ENCODE measurements around the gene BEND3. TPM values are rescaled to one million over a fixed set of nuclear protein-coding genes. Genes with fewer than 3 reads are reported as not detected.

The BEND3 gene
- total RNA-seq, 1 experiment from 2014 or later = 1.1 TPM

GRCh38 chr6:107083047-107083768 lies 32.1 kb downstream of the BEND3 start:
- DNase-seq (ENCODE audit: low read depth) = no peak

DNA sequence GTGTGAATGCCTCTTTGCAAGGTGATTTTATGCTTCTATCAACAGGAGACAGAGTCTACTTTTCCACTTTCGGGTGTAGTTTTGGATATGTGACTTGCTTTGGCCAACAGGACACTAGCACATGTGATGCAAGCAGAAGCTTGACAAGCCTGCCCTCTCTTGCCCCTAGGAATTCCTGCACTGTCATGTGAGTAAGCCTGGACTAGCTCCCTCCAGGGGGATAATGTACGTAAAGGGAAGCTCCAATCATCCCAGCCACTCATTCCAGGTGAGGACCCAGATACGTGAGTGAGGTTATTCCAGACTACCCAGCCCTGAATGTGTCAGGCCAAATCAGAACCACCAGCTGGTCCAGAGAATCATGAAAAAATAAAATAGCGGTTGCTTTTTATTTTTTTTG lies 33.3 kb downstream of the BEND3 start:
- DNase-seq (ENCODE audit: low read depth) = peak; percentile 14

- DNase-seq (ENCODE audit: low read depth) = no peak
Measured at GRCh38 chr6:107080036-107080435, 35.3 kb downstream of the BEND3 start.

GRCh38 chr6:107079429-107079828 lies 35.9 kb downstream of the BEND3 start:
- DNase-seq (ENCODE audit: low read depth) = peak; percentile 29

GRCh38 chr6:107077710-107078109 lies 37.6 kb downstream of the BEND3 start:
- no peak for DNase-seq (ENCODE audit: low read depth)

DNA sequence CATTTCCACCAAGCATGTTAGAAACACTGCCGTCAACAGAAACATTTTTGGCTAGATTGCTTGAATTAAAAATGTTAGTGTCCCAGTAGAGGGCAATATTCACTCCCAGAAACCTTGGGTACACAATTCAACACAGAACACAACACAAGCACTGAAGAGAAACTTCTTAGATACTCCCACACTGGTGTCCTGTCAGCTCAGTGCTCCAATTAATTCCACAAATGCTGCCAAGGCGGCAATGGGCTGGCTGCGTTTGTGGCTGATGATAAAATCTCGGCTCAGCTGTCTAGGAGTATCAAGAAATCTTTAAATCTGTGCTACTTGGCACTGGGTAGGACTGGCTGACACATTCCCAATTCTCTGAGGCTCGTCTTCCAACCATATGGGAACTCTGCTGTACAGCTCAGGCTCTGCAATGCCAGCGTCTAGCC lies 39.3 kb downstream of the BEND3 start:
- DNase-seq (ENCODE audit: low read depth) = peak; percentile 11

DNA sequence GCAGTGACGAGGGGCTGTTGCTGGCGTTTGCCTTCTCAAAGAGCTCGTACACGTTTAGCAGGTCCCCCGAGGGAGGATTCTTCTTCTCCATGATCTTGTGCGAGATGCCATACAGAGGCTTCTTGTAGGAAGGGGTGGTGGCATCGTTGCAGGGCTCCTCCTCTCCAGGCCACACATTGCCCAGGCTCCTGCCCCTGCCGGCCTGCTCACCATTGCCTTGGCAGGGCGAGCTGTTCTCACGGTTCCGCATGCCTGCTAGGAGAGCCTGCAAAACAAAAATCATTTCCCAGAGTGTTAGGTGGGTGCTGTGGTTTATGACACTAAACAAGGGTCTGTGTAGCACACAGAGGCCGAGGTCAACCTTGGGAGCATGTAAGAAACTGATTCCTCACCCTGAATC lies 44.6 kb downstream of the BEND3 start:
- DNase-seq (ENCODE audit: low read depth) = no peak

- no peak for DNase-seq (ENCODE audit: low read depth)
Measured at GRCh38 chr6:107069631-107070548, 45.4 kb downstream of the BEND3 start.

DNA sequence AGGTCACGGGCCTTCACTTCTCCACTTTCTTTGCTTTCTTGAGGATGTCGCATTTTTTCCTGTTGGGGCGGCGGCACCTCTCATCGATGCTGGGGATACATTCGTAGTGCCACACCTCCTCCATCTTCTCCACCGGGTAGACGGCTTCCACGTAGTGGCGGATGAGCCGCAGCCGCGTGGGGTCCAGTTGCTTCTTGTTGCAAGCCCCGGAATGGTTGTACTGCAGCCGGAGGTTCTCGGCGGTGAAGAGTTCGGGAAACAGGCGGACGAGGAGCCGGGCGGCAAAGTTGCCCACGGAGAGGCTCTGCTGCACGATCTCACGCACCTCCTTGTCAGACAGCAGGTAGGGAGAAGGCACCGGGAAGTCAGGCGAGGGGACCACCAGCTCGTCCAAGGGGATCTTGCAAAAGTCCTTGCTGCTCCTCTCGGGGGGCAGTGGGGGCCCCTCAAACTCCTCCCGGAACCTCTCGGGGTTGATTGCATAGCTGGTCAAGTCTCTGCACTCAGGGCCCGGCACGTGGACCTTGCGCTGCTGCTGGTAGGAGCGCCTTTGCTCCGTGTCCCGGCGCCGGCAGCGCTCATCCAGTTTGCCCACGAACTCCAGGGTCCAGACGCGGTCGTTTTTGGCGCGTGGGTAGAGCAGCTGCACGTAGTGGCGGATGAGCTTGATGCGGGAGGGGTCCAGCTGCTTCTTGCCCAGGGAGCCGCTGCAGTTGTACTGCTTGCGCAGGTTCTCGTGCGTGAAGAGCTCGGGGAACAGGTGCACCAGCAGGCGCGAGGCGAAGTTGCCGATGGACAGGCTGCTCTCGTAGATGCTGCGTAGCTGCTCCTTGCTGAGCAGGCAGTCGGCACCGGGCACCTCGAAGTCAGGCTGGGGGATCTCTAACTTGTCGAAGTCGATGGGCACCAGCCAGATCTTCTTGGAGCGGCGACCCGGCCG lies 46.4 kb downstream of the BEND3 start:
- DNase-seq (ENCODE audit: low read depth) = no peak

GRCh38 chr6:107066697-107067659 lies 48.3 kb downstream of the BEND3 start:
- DNase-seq (ENCODE audit: low read depth) = no peak

- peak; percentile 92 for DNase-seq (ENCODE audit: low read depth)
Measured at GRCh38 chr6:107064579-107065065, 50.7 kb downstream of the BEND3 start.

- DNase-seq (ENCODE audit: low read depth) = no peak
Measured at GRCh38 chr6:107062691-107063090, 52.6 kb downstream of the BEND3 start.

- no peak for DNase-seq (ENCODE audit: low read depth)
Measured at GRCh38 chr6:107061125-107062020, 53.9 kb downstream of the BEND3 start.

DNA sequence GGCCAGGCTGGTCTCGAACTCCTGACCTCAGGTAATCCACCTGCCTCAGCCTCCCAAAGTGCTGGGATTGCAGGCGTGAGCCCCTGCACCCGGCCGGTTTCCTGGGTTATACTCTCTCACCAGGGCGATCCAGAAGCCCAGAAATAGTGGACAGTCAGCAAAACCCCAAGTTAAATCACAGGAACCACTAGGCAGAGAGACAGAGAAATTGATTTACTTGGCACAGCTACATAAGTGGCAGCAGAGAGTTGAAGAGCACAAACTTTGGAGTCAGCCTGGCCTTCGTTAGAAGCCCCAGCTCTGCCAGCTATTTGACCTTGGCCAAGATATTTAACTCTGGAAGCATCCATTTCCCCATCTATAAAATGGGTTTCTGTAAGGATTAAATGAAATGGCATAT lies 54.6 kb downstream of the BEND3 start:
- DNase-seq (ENCODE audit: low read depth) = no peak

DNA sequence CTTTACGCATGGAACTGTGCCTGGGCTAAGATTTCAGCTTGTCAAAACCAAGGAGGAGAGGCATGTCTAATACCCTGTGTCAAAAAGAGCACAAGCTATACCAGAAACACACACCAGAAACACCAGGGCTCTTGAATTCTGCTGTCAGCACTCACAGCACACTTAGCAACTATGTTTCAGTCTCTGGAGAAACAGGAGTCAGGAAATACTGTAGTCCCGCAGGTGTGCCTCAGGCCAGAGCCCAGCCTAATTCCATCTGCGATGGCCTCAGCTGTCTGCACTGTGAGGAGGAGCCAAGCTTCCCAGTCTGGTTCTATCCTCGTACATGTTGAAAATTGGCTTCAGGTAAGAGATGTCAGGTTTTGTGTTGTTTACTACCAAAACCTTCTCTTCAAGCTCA lies 55.7 kb downstream of the BEND3 start:
- no peak for DNase-seq (ENCODE audit: low read depth)

- no peak for DNase-seq (ENCODE audit: low read depth)
Measured at GRCh38 chr6:107057679-107058078, 57.6 kb downstream of the BEND3 start.

- DNase-seq (ENCODE audit: low read depth) = no peak
Measured at GRCh38 chr6:107056796-107057195, 58.5 kb downstream of the BEND3 start.

GRCh38 chr6:107047807-107048206 lies 67.5 kb downstream of the BEND3 start:
- DNase-seq (ENCODE audit: low read depth) = no peak

All from RPMI7951 (cell line).